Vagina (tissue), 2 donors: Measurements from ENCODE around the gene PTPRG. TPM values are rescaled to one million over a fixed set of nuclear protein-coding genes. Genes with fewer than 3 reads are reported as not detected.

Experiments
- DNase-seq, 2 donors: peaks; one replicate each; pipeline ENCODE4 v3.0.0-alpha.2; 2017; ENCODE audit errors: extremely low spot score in 2 of 2
- H3K27ac ChIP-seq: fragments of 200-600 bp; sonication (generic); one replicate; pipeline ENCODE4 v1.5.1; 2019
- H3K27me3 ChIP-seq: fragments of 200-600 bp; sonication (generic); one replicate; pipeline ENCODE4 v1.5.1; 2019
- H3K36me3 ChIP-seq, 2 donors: fragments of 200-600 bp; sonication (generic); one replicate each; pipeline ENCODE4 v1.5.1; 2017 to 2019
- H3K4me1 ChIP-seq: fragments of 200-600 bp; sonication (generic); one replicate; pipeline ENCODE4 v1.5.1; 2019
- H3K4me3 ChIP-seq, 2 donors: fragments of 200-600 bp; sonication (generic); 1 replicate in 1 of 2; 2 replicates in 1 of 2; pipeline ENCODE4 v1.5.1; 2016 to 2019
- H3K9me3 ChIP-seq: fragments of 200-600 bp; sonication (generic); one replicate; pipeline ENCODE4 v1.5.1; 2019
- CTCF ChIP-seq, 3 experiments: fragments of 450-650 bp in 2 of 3; fragments of 200-600 bp in 1 of 3; sonication (generic) in 1 of 3; IDR thresholded peaks; one replicate each; pipeline ENCODE4 v1.5.1; 2017 to 2019; ENCODE audit warnings: antibody characterized with exemption in 3 of 3, mild to moderate bottlenecking in 2 of 3, moderate library complexity in 2 of 3
- POLR2A ChIP-seq, 2 donors: fragments of 450-650 bp; IDR thresholded peaks; one replicate each; pipeline ENCODE4 v1.6.1; 2017; ENCODE audit warnings: antibody characterized with exemption in 2 of 2, mild to moderate bottlenecking in 2 of 2, moderate library complexity in 2 of 2
- POLR2AphosphoS5 ChIP-seq, 2 donors: sonication (generic); formaldehyde crosslinking; IDR thresholded peaks; one replicate each; pipeline ENCODE4 v1.9.0; 2017; ENCODE audit warnings: antibody characterized with exemption in 2 of 2, mild to moderate bottlenecking in 2 of 2, low read depth in 1 of 2; ENCODE audit not compliant: insufficient read depth in 1 of 2
- intact Hi-C: fragments of 100-400 bp; cut with DNase I; formaldehyde crosslinking; loops from one replicate; pipeline ENCODE4 v1.15.1; 2023
- total RNA-seq: library from RNA; depleted of rRNA; stranded (reverse); fragments of >200 nt; gene quantifications from one replicate; pipeline ENCODE4 v1.2.3, GENCODE V29; 2016

The PTPRG gene
- total RNA-seq, 1 donor from 2014 or later = 47.6 TPM

GRCh38 chr3:61978460-61979419, 417.4 kb downstream of the PTPRG start:
- Histone ChIP-seq H3K9me3 (no peaks in the 10 kb centered on the region), H3K27ac (no peak overlapping the region), H3K36me3 (no peaks in the 10 kb centered on the region), H3K27me3 (no peaks in the 10 kb centered on the region), H3K4me3 (no peak overlapping the region), H3K4me1 (no peaks in the 10 kb centered on the region)
- intact Hi-C loops = no loop called here
- no peak for DNase-seq
- TF ChIP-seq POLR2A (IDR thresholded peaks at IDR 0.05) = no peak
- TF ChIP-seq CTCF (IDR thresholded peaks at IDR 0.05) = no peak

GRCh38 chr3:61979638-61980037, 418.3 kb downstream of the PTPRG start:
- Histone ChIP-seq H3K27me3 (no peaks in the 10 kb centered on the region), H3K27ac (no peak overlapping the region), H3K4me1 (no peaks in the 10 kb centered on the region), H3K9me3 (no peaks in the 10 kb centered on the region), H3K4me3 (no peak overlapping the region), H3K36me3 (no peaks in the 10 kb centered on the region)
- no peak for DNase-seq
- intact Hi-C loops = no loop called here
- no peak for TF ChIP-seq POLR2AphosphoS5 (IDR thresholded peaks at IDR 0.05; ENCODE audit: insufficient read depth in 1 of 2, low read depth in 1 of 2)
- TF ChIP-seq CTCF (IDR thresholded peaks at IDR 0.05) = no peak
- no peak for TF ChIP-seq POLR2A (IDR thresholded peaks at IDR 0.05)

- TF ChIP-seq POLR2A (IDR thresholded peaks at IDR 0.05) (no peak), POLR2AphosphoS5 (IDR thresholded peaks at IDR 0.05; ENCODE audit: insufficient read depth in 1 of 2, low read depth in 1 of 2) (no peak), CTCF (IDR thresholded peaks at IDR 0.05) (no peak)
- H3K4me3 ChIP-seq = no peak overlapping the region
- no peaks in the 10 kb centered on the region for H3K36me3 ChIP-seq
- H3K9me3 ChIP-seq = no peaks in the 10 kb centered on the region
- no peak overlapping the region for H3K27ac ChIP-seq
- H3K4me1 ChIP-seq = peaks cover 2% of the 10 kb centered on the region
- no peaks in the 10 kb centered on the region for H3K27me3 ChIP-seq
- DNase-seq = no peak
- intact Hi-C loops = no loop called here
Observed at GRCh38 chr3:61980041-61980440, 418.7 kb downstream of the PTPRG start.

- Histone ChIP-seq H3K4me3 (no peak overlapping the region), H3K27ac (no peak overlapping the region), H3K27me3 (no peaks in the 10 kb centered on the region), H3K36me3 (no peaks in the 10 kb centered on the region), H3K9me3 (no peaks in the 10 kb centered on the region), H3K4me1 (peaks cover 7% of the 10 kb centered on the region)
- intact Hi-C loops = no loop called here
- TF ChIP-seq POLR2A (IDR thresholded peaks at IDR 0.05) (no peak), CTCF (IDR thresholded peaks at IDR 0.05) (no peak), POLR2AphosphoS5 (IDR thresholded peaks at IDR 0.05; ENCODE audit: insufficient read depth in 1 of 2, low read depth in 1 of 2) (no peak)
- no peak for DNase-seq
Observed at GRCh38 chr3:61981060-61981459, 419.7 kb downstream of the PTPRG start.

- no peak for DNase-seq
- peaks cover 7% of the 10 kb centered on the region for H3K4me1 ChIP-seq
- intact Hi-C loops = no loop called here
- H3K4me3 ChIP-seq = no peak overlapping the region
- no peak overlapping the region for H3K27ac ChIP-seq
- H3K9me3 ChIP-seq = no peaks in the 10 kb centered on the region
- TF ChIP-seq POLR2AphosphoS5 (IDR thresholded peaks at IDR 0.05; ENCODE audit: insufficient read depth in 1 of 2, low read depth in 1 of 2) (no peak), POLR2A (IDR thresholded peaks at IDR 0.05) (no peak), CTCF (IDR thresholded peaks at IDR 0.05) (no peak)
- no peaks in the 10 kb centered on the region for H3K27me3 ChIP-seq
- H3K36me3 ChIP-seq = no peaks in the 10 kb centered on the region
Observed at GRCh38 chr3:61983479-61983878, 422.1 kb downstream of the PTPRG start.
